Stimulated activated CD8-positive, alpha-beta memory T cell treated with anti-CD3 and anti-CD28 coated beads, Interleukin-7, amount 100 ng/mL, for 4 hours (primary cell): ENCODE measurements around the gene ZNF334.

Source experiments
- DNase-seq, 2 donors: peaks; one replicate each; pipeline ENCODE4 v3.0.0-alpha.2; 2020; ENCODE audit warnings: low read depth in 2 of 2

Gene ZNF334

GRCh38 chr20:46485431-46485830, 27.9 kb downstream of the ZNF334 start:
- DNase-seq, result no peak

DNA sequence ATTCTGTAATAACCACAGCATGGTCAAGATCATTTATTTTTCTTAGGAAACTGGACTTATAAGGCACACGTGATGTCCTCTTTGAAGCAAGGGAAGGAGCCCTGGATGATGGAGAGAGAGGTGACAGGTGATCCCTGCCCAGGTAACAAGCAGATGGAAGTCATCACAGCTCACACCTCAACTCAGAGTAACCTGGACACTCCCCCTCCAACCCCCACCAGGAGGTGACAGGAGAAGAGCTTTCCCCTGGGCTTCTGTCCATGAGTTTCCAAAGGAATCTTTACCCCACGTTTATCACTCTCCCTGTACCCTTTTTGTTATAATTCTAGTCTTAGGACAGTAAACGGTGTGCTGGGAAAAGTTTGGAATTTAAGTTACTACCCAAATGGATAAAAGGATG, 28.4 kb downstream of the ZNF334 start:
- DNase-seq, result no peak

- no peak for DNase-seq
Measured at GRCh38 chr20:46483879-46484278, 29.5 kb downstream of the ZNF334 start.

DNA sequence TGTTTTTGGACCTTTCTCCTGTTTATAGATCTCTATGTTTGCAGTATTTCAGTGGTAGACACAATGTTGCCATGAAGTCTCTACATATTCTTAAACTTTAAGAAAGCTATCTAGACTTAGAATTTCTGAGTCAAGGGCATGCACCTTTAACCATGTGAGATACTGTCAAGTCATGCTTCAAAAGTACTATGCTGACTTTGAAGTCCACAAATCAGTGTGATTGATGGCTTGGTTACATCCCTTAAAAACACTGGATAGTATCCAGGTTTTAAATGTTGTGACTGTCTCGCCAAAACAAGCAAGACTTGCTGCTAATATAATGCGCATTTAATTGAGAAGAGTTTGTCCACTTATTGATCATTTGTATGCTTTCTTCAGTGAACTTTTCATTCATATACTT, 30.5 kb downstream of the ZNF334 start:
- no peak for DNase-seq

GRCh38 chr20:46477640-46478039, 35.7 kb downstream of the ZNF334 start:
- DNase-seq, result no peak

- DNase-seq, result no peak
Measured at GRCh38 chr20:46477225-46477624, 36.1 kb downstream of the ZNF334 start.

GRCh38 chr20:46468508-46468907, 44.9 kb downstream of the ZNF334 start:
- DNase-seq, result no peak

- DNase-seq, result no peak
Measured at GRCh38 chr20:46464451-46464850, 48.9 kb downstream of the ZNF334 start.

DNA sequence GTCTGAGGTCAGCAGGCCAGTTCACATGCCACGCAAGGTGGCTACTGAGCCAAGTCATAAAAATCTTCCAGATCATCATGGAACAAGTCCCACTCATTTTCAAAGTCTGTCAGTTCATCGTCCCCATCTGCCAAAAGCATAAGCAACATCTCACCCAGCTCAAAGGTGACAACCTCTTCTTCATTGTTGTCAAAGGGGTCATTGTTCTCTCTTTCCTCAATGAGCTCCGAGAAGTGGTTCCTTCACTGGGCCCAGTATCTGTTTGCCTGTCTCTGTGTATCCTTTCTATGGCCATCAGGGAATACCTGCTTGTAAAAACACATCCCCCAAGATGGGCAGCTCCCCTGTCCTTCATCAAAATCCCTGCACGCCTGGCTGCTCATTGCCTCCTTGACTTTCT, 49.5 kb downstream of the ZNF334 start:
- no peak for DNase-seq

DNA sequence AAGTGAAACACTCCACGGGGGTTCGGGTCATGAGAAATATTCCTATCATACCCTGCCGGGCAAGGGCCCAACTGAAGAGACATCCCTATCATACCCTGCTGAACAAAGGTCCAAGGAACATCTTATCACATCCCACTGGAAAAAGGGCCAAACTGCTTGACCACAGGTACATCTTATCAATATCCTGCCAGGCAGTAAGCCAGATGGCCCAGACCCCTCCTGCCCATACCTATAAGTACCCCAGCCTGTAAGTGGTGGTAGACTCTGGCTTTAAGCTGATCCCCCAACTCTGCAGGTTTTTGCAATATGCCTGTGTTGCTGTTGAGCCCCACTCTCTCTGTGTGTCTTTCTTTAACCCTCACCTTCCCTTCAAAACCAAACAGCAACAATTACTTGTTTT, 51.6 kb downstream of the ZNF334 start:
- DNase-seq, result no peak

DNA sequence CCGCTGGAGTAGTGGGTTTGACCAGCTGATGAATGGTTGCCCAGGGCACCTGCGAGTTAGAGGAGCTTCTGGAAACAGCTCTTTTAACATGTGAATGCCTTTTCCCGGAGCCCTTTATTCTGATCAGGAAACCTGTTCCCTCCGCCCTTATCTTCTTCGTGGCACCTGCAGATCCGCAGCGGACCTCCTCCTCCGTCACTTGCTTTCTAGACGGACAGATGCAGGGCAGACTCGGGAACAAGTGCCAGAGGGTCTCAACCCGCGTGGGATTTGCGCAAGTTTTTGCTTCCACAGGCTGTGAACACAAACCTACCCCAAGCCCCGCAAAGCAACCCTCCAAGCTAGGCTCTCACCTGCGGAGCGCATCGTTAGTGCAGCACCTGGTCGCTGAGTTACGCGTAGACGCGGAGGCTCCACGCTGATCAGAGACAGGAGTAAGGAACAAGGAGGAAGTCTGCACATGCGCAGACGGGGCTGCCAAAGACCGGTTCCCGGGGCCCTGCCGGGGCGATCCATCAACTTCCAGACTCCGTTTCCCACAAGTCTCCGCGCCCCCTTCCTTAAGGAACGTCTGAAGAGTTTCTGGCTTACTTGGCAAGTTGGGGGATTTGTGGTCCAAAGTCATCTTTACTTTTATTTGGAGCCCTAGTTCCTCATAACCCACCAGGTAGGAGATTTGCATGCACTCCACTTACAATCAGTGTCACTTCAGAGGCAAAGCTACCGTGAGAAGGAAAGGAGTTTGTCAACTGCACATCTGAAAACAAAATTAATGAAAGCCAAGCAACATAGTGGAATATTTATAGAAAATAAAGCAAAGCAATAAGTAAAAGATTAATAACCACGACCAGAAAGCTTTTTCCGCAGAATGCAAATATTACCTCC, 54.3 kb downstream of the ZNF334 start:
- DNase-seq, result no peak

DNA sequence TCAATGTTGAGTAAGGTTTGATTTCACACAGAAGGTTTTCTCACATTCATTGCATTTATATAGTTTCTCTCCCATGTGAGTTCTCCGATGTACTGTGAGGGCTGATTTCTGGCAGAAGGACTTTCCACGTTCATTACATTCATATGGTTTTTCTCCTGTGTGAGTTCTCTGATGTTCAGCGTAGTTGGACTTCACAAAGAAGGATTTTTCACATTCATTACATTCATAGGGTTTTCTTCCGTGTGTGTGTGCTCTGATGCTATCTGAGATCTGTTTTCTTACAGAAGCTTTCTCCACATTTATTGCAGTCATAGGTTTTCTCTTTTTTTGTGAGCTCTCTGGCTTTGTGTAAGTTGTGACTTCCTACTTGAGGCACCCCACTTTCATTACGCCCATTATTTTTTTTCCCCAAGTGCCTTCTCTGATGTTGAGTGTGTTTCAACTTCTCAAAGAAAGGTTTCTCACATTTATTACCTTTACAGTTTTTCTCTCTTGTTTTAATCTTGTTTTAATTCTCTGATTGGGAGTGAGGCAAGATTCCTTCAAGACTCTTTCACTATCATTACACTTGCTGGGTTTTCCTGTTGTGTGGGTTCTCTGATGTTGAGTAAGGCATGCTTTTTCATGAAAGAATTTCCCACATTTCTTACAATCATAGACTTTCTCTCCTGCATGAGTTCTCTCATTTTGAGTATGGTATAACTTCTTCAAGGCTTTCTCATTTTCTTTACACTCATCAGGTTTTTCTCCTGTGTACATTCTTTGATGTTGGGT, 56.9 kb downstream of the ZNF334 start:
- no peak for DNase-seq

- no peak for DNase-seq
Measured at GRCh38 chr20:46455729-46456128, 57.6 kb downstream of the ZNF334 start.
